Posterior vena cava (tissue), 2 donors: ENCODE measurements around the gene YWHAE. TPM values are rescaled to one million over a fixed set of nuclear protein-coding genes. Genes with fewer than 3 reads are reported as not detected.
"Not testable (repeated sequence)": the region's sequence is repeated elsewhere in the genome, so short reads cannot be mapped to it uniquely, and the experiment has no call there.

ENCODE experiments used
- DNase-seq: peaks from one replicate; pipeline ENCODE4 v3.0.0-alpha.2; 2020; ENCODE audit warnings: low spot score
- intact Hi-C, 2 donors: fragments of 100-400 bp; cut with DNase I; formaldehyde crosslinking; loops; one replicate each; pipeline versions ENCODE4 v1.14.1 to v1.14.2; 2022 to 2023
- total RNA-seq, 2 donors: library from RNA; stranded (reverse); fragmentation: NEBNext Ultra II Directional; extraction: Animal tissue kit (Norgen Biotek cat#: 25700); gene quantifications; one replicate each; pipeline ENCODE4 v1.2.1, GENCODE V29; 2021
- donor health status: DM: yes; HTN: yes; CAD: no.
- donor health status: DM: yes; HTN: yes; CAD: no.

The YWHAE gene
- total RNA-seq, 2 donors from 2014 or later, result 274 to 306 TPM

GRCh38 chr17:1414634-1415033 is 14.6 kb upstream of the YWHAE start:
- intact Hi-C loops, result no loop called here
- DNase-seq, result no peak

- DNase-seq, result peak; percentile 40
- intact Hi-C loops, result no loop called here
These were observed 14.1 kb upstream of the YWHAE start for GRCh38 chr17:1414001-1414574.

- intact Hi-C loops, result no loop called here
- DNase-seq, result peak; percentile 88
These were observed 13.3 kb upstream of the YWHAE start for GRCh38 chr17:1413281-1413791.

- DNase-seq, result peak; percentile 62
- intact Hi-C loops, result no loop called here
These were observed 12.4 kb upstream of the YWHAE start for GRCh38 chr17:1412185-1413110.

- intact Hi-C loops, result no loop called here
- DNase-seq, result no peak
These were observed 2.2 kb upstream of the YWHAE start for GRCh38 chr17:1402262-1402586.

GRCh38 chr17:1398931-1399678 is 917 bp downstream of the YWHAE start:
- no peak for DNase-seq
- intact Hi-C loops, result no loop called here

GRCh38 chr17:1398028-1398427 is 2.0 kb downstream of the YWHAE start:
- DNase-seq, result no peak
- intact Hi-C loops, result no loop called here

GRCh38 chr17:1395876-1396665 is 4.0 kb downstream of the YWHAE start:
- intact Hi-C loops, DNase-seq: not testable (repeated sequence)

GRCh38 chr17:1391577-1391976 is 8.4 kb downstream of the YWHAE start:
- peak; percentile 72 for DNase-seq
- intact Hi-C loops, result no loop called here

GRCh38 chr17:1390432-1391367 is 9.3 kb downstream of the YWHAE start:
- no peak for DNase-seq
- intact Hi-C loops, result no loop called here

- intact Hi-C loops, DNase-seq: not testable (repeated sequence)
These were observed 12.4 kb downstream of the YWHAE start for GRCh38 chr17:1387490-1388227.

GRCh38 chr17:1386675-1387190 is 13.3 kb downstream of the YWHAE start:
- intact Hi-C loops, DNase-seq: not testable (repeated sequence)

- no peak for DNase-seq
- intact Hi-C loops, result no loop called here
These were observed 13.8 kb downstream of the YWHAE start for GRCh38 chr17:1386265-1386664.

GRCh38 chr17:1385861-1386260 is 14.2 kb downstream of the YWHAE start:
- DNase-seq, result peak; percentile 24
- intact Hi-C loops, result no loop called here

- intact Hi-C loops, result no loop called here
- DNase-seq, result no peak
These were observed 15.1 kb downstream of the YWHAE start for GRCh38 chr17:1384905-1385435.

GRCh38 chr17:1379930-1380313 is 20.1 kb downstream of the YWHAE start:
- DNase-seq, result no peak

More at GRCh38 chr17:1379930-1380313, 20.1 kb downstream of the YWHAE start:
- intact Hi-C loops, result no loop called here
